ENCODE measurements around the gene C4BPA. TPM values are rescaled to one million over a fixed set of nuclear protein-coding genes. Genes with fewer than 3 reads are reported as not detected.

Gene C4BPA
- total RNA-seq, 1 experiment from 2014 or later = not detected

DNA sequence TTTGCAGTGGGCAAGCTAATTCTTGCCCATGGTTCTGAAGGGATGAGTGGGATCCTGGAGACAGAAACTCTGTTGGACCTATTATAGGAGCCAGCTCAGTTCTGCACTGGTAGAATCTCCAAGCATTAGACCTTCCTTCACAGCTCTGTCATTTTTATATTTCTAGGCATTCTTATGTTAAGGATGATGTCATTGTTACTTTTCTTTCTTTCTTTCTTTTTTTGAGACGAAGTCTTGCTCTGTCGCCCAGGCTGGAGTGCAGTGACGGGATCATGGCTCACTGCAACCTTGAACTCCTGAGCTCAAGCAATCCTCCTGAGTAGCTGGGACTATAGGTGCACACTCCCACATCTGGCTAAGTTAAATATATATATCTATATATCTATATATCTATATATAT lies 43.4 kb upstream of the C4BPA start:
- no peaks in the 10 kb centered on the region for H3K9me3 ChIP-seq (ENCODE audit: low read length)
- H3K9me2 ChIP-seq (replicated peaks; ENCODE audit: low read length) = no peaks in the 10 kb centered on the region
- H3F3A ChIP-seq (ENCODE audit: low read length, unreplicated experiment) = no peaks in the 10 kb centered on the region
- TF ChIP-seq, protein P1, sequence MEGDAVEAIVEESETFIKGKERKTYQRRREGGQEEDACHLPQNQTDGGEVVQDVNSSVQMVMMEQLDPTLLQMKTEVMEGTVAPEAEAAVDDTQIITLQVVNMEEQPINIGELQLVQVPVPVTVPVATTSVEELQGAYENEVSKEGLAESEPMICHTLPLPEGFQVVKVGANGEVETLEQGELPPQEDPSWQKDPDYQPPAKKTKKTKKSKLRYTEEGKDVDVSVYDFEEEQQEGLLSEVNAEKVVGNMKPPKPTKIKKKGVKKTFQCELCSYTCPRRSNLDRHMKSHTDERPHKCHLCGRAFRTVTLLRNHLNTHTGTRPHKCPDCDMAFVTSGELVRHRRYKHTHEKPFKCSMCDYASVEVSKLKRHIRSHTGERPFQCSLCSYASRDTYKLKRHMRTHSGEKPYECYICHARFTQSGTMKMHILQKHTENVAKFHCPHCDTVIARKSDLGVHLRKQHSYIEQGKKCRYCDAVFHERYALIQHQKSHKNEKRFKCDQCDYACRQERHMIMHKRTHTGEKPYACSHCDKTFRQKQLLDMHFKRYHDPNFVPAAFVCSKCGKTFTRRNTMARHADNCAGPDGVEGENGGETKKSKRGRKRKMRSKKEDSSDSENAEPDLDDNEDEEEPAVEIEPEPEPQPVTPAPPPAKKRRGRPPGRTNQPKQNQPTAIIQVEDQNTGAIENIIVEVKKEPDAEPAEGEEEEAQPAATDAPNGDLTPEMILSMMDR (conservative IDR thresholded peaks at IDR 0.05; ENCODE audit: low read depth, low read length) = no peak
- TF ChIP-seq EZH2 (IDR thresholded peaks at IDR 0.05; ENCODE audit: low read length, unreplicated experiment) = no peak
- no peak for TF ChIP-seq EZH2phosphoT487 (IDR thresholded peaks at IDR 0.05; ENCODE audit: borderline replicate concordance, low read length)
- H3K4me3 ChIP-seq (ENCODE audit: low read length) = no peak overlapping the region
- peaks cover 52% of the 10 kb centered on the region for H3K36me3 ChIP-seq (ENCODE audit: low read depth, low read length)
- BruUV-seq (replicated peaks) = no TSS peak
- no peak overlapping the region for H3K4me2 ChIP-seq (ENCODE audit: low read length)
- POLR2A ChIA-PET (ENCODE audit: unreplicated experiment) = no interaction called here
- DNase-seq (no peak), ATAC-seq (no peak)
- no peak overlapping the region for H2AFZ ChIP-seq (ENCODE audit: low read length)
- no peak overlapping the region for H3K27ac ChIP-seq (ENCODE audit: low read length)
- H3K79me2 ChIP-seq (ENCODE audit: low read length) = peaks cover 9% of the 10 kb centered on the region; the same call in 1 of the 2 replicates
- H3K9ac ChIP-seq (ENCODE audit: low read length) = no peak overlapping the region
- H3K27me3 ChIP-seq (ENCODE audit: low read length) = no peaks in the 10 kb centered on the region
- H3K4me1 ChIP-seq (ENCODE audit: insufficient read depth, low read length) = peaks cover 9% of the 10 kb centered on the region; the same call in 1 of the 2 replicates
- intact Hi-C loops (cut with micrococcal nuclease) = no loop called here
- H4K20me1 ChIP-seq (ENCODE audit: low read length) = no peaks in the 10 kb centered on the region
- CTCF ChIA-PET = no interaction called here

DNA sequence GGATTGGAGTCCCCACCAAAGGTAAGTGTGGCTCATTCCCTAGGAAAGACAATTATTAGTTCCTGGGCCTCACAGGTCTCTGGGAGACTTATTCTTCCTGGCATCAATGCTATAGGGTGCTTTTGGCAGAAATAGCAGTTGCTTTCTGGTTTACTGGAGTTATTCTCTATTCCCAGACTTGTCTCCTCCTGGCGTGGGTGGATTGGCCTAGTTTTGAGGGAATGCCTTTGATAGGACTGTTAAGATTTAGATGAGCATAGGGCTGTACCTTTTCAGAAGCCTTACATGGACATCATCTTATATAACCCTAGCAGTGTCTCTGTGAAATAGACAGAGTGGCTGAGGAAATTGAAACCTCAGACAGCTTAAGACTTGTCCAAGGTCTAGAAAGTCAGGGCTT lies 42.0 kb upstream of the C4BPA start:
- H3K4me3 ChIP-seq (ENCODE audit: low read length) = no peak overlapping the region
- no peaks in the 10 kb centered on the region for H3K9me2 ChIP-seq (replicated peaks; ENCODE audit: low read length)
- ChIA-PET CTCF (no interaction called here), POLR2A (ENCODE audit: unreplicated experiment) (no interaction called here)
- H3K4me1 ChIP-seq (ENCODE audit: insufficient read depth, low read length) = no peaks in the 10 kb centered on the region
- no peak overlapping the region for H3K27ac ChIP-seq (ENCODE audit: low read length)
- DNase-seq (no peak), ATAC-seq (no peak)
- BruUV-seq (replicated peaks) = no TSS peak
- H3K9me3 ChIP-seq (ENCODE audit: low read length) = no peaks in the 10 kb centered on the region
- H2AFZ ChIP-seq (ENCODE audit: low read length) = no peak overlapping the region
- no peaks in the 10 kb centered on the region for H3F3A ChIP-seq (ENCODE audit: low read length, unreplicated experiment)
- H3K27me3 ChIP-seq (ENCODE audit: low read length) = no peaks in the 10 kb centered on the region
- no peaks in the 10 kb centered on the region for H4K20me1 ChIP-seq (ENCODE audit: low read length)
- H3K79me2 ChIP-seq (ENCODE audit: low read length) = no peaks in the 10 kb centered on the region
- peaks cover 62% of the 10 kb centered on the region for H3K36me3 ChIP-seq (ENCODE audit: low read depth, low read length)
- TF ChIP-seq EZH2 (IDR thresholded peaks at IDR 0.05; ENCODE audit: low read length, unreplicated experiment) (no peak), EZH2phosphoT487 (IDR thresholded peaks at IDR 0.05; ENCODE audit: borderline replicate concordance, low read length) (no peak)
- TF ChIP-seq, protein P1 (conservative IDR thresholded peaks at IDR 0.05; ENCODE audit: low read depth, low read length) = no peak
- H3K9ac ChIP-seq (ENCODE audit: low read length) = no peak overlapping the region
- intact Hi-C loops (cut with micrococcal nuclease) = no loop called here
- H3K4me2 ChIP-seq (ENCODE audit: low read length) = no peak overlapping the region

DNA sequence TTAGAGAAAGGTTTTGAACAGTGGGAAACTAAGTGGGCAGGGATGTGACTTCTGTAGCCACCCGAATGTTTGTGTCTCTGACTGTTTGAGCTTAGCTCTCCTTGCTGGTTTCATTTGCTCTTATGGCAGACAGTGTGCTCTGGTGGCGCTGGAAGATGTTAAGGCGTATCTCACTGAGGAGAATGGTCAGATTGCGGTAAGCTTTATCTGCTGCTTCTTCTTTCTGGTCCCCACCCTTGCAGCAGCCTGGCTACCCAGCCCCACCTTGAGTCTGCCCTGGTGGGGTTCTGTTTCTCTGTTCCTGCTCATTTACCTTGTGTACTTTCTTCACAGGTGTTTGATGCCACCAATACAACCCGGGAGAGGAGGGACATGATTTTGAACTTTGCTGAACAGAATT lies 41.0 kb upstream of the C4BPA start:
- ChIA-PET CTCF (no interaction called here), POLR2A (ENCODE audit: unreplicated experiment) (no interaction called here)
- no peak overlapping the region for H3K27ac ChIP-seq (ENCODE audit: low read length)
- no peaks in the 10 kb centered on the region for H3K9me3 ChIP-seq (ENCODE audit: low read length)
- no peak for ATAC-seq
- TF ChIP-seq EZH2phosphoT487 (IDR thresholded peaks at IDR 0.05; ENCODE audit: borderline replicate concordance, low read length) (no peak), EZH2 (IDR thresholded peaks at IDR 0.05; ENCODE audit: low read length, unreplicated experiment) (no peak)
- TF ChIP-seq, protein P1 (conservative IDR thresholded peaks at IDR 0.05; ENCODE audit: low read depth, low read length) = no peak
- H3F3A ChIP-seq (ENCODE audit: low read length, unreplicated experiment) = no peaks in the 10 kb centered on the region
- H2AFZ ChIP-seq (ENCODE audit: low read length) = no peak overlapping the region
- DNase-seq = no peak
- no peak overlapping the region for H3K4me2 ChIP-seq (ENCODE audit: low read length)
- no peak overlapping the region for H3K4me3 ChIP-seq (ENCODE audit: low read length)
- no TSS peak for BruUV-seq (replicated peaks)
- intact Hi-C loops (cut with micrococcal nuclease) = no loop called here
- H3K4me1 ChIP-seq (ENCODE audit: insufficient read depth, low read length) = no peaks in the 10 kb centered on the region
- H4K20me1 ChIP-seq (ENCODE audit: low read length) = no peaks in the 10 kb centered on the region
- no peak overlapping the region for H3K9ac ChIP-seq (ENCODE audit: low read length)
- H3K36me3 ChIP-seq (ENCODE audit: low read depth, low read length) = peaks cover 70% of the 10 kb centered on the region
- H3K9me2 ChIP-seq (replicated peaks; ENCODE audit: low read length) = no peaks in the 10 kb centered on the region
- H3K79me2 ChIP-seq (ENCODE audit: low read length) = no peaks in the 10 kb centered on the region
- H3K27me3 ChIP-seq (ENCODE audit: low read length) = no peaks in the 10 kb centered on the region
